ENCODE measurements around the gene CYP2W1.
"Not testable (repeated sequence)": the region's sequence is repeated elsewhere in the genome, so short reads cannot be mapped to it uniquely, and the experiment has no call there.

Gene CYP2W1, protein sequence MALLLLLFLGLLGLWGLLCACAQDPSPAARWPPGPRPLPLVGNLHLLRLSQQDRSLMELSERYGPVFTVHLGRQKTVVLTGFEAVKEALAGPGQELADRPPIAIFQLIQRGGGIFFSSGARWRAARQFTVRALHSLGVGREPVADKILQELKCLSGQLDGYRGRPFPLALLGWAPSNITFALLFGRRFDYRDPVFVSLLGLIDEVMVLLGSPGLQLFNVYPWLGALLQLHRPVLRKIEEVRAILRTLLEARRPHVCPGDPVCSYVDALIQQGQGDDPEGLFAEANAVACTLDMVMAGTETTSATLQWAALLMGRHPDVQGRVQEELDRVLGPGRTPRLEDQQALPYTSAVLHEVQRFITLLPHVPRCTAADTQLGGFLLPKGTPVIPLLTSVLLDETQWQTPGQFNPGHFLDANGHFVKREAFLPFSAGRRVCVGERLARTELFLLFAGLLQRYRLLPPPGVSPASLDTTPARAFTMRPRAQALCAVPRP

DNA sequence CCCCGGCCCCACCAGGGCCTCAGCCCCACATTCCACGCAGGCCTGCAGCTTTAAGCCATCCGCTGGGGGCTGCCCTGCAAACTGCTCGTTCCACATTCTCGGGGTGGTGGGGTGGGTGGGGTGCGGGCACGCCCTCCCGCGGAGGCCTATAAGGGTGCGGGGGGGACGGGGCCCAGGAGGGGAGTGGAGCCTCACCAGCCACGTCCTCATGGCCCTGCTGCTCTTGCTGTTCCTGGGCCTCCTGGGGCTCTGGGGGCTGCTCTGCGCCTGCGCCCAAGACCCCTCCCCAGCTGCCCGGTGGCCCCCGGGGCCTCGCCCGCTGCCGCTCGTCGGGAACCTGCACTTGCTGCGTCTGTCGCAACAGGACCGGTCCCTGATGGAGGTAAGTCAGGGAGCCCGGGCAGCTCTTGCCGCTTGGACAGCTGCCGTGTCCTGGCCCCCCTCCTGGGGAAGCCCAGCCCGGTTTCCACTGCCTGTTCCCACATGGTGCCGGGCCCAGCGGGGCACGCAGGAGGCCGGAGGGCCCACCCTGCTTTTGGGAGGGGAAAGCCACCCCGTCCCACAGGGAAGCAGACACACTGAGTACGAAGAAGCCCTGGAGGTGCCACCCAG lies at the start of gene CYP2W1:
Gene CYP2W1, plus strand, starts transcription at position 178 of the 612 bp plus-strand sequence. Its CDS starts 31 bp downstream, at position 209.
- DNase-seq (ENCODE audit: low read depth in 4 of 4, low spot score in 1 of 4): no peak

DNA sequence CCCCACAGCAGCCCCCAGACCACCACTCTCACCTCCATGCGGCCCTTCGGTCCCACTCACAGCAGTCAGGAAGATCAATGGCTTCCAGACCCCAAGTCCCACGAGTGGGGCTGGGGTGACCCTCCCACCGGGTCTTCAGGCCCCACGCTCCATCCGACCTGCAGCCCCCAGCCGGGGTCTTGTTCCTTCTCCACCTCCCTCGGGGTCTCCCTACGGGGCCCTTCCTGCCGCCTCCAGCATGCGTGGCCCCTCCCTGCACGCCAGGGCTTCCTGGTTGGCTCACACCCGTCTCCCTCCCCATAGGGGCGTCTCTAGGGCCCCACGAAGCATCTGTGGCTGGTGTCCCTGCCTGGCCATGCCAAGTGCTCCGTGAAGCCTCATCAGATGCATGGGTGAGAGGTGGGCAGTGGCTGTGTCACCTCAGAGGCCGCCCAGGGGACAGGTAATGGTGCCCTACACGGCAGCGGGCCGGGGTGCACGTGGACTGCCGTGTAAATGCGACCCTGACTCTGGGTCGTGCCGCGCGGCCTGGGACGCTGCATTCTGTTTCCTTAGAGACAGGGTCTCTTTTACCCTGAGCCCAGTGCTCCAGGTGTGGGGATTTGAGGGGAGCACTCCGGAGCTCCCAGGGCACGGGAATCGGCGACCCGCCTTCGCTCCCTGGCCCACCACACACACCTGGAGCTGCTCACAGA lies 48.4 kb upstream of the CYP2W1 start:
- DNase-seq (ENCODE audit: low read depth in 4 of 4, low spot score in 1 of 4): no peak

DNA sequence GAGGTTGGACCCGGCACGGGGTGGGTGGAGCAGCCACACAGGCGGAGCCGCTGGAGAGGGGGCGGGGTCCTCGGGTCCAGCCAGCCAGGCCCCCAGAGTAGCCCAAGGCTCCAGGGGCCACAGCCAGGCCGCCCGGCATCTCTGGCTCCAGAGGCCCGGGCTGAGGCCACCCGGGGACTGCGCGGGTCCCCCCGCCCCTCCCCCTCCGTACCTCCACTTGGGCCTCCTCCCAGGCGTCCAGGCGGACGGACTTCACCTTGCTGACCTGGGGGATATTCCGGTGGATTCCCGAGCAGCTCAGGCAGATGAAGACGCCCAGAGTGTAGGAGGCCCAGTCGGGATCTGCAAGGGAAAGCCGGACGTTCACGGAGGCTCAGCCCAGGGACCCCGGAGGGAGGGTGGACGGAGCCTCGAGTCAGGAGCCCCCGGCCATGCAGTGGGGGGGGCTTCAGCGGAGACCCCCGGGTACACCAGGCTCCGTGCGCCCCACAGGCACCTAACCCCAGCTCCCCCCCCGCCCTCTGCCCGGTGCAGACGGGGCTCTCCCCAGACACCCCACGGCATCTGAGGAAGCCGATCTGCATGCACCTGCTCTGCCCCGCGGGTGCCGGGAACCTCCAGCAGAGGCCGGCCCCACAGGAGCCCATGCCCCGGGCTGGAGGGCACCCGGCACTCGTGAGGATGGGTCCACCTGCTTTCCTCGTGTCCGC lies 47.7 kb upstream of the CYP2W1 start:
- DNase-seq (ENCODE audit: low read depth in 4 of 4, low spot score in 1 of 4): no peak

DNA sequence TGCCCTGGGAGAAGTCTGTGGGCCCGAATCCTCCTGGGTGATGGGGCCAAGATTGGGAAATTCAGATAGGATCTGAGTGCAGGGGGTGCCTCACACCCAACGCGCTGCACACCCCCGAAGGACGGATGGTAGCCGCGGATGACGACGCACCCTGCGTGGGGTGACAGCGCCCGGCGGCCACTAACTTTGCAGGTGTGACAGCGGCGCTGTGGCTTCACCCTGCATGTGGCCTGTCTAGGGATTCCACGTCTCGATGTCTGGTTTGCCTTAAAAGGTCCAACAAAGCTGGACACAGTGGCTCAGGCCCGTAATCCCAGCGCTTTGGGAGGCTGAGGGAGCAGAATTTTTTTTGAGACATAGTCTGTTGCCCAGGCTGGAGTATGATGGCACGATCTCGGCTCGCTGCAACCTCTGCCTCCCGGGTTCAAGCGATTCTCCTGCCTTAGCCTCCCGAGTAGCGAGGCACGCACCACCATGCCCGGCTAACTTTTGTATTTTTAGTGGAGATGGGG lies 47.1 kb upstream of the CYP2W1 start:
- DNase-seq (ENCODE audit: low read depth in 4 of 4, low spot score in 1 of 4): no peak

DNA sequence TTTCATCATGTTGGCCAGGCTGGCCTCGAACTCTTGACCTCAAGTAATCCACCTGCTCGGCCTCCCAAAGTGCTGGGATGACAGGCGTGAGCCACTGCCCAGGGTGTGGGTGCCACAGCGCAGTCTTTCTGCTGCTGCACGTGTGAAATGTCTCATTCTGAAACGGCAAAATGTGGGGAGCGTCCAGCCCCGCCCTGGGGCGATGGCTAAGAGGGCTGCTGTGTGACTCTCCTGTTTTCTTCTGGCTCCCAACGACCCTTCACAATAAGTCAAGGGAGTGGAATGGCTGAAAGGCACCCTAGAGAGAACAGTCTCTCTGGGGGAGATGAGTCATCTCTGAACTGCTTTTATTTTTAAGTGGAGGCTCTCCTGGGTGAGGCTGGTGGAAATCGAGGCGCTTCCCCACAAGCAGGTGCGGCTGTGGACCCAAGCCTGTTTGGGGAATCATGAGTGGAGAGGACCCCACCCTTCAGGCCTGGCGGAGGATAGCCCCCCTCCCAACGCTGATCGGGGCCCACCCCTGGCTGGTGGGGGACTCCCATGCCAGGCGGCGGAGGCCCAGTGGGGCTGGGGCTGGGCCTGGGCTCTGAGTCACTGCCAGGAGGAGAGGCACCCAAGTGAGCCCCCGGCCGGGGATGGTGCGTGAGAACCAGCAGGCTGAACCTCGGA lies 46.5 kb upstream of the CYP2W1 start:
- DNase-seq (ENCODE audit: low read depth in 4 of 4, low spot score in 1 of 4): no peak

DNA sequence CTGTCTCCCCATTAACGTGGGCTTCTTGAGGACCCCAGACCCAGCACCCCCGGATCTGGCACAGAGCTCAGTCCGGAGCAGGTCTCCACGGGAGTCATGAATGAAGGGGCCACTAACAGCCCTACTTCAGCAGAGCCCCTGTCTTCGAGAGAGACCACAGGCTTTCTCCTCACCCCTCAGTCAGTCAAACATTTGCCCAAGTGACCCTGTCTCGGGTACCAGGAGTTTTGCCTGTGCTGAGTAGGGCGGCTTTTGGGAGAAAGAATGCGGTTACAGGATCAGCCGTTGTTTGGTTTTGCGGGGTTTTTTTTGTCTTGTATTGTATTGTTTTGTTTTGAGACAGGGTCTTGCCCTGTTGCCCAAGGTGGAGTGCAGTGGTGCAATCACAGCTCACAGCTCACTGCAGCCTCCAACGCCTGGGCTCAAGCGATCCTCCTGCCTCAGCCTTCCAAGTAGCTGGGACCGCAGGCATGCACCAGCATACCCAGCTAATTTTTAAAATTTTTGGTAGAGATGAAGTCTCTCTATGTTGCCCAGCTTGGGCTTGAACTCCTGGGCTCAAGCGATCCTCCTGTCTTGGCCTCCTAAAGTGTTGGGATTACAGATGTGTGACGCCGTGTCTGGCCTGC lies 45.0 kb upstream of the CYP2W1 start:
- no peak for DNase-seq (ENCODE audit: low read depth in 4 of 4, low spot score in 1 of 4)

DNA sequence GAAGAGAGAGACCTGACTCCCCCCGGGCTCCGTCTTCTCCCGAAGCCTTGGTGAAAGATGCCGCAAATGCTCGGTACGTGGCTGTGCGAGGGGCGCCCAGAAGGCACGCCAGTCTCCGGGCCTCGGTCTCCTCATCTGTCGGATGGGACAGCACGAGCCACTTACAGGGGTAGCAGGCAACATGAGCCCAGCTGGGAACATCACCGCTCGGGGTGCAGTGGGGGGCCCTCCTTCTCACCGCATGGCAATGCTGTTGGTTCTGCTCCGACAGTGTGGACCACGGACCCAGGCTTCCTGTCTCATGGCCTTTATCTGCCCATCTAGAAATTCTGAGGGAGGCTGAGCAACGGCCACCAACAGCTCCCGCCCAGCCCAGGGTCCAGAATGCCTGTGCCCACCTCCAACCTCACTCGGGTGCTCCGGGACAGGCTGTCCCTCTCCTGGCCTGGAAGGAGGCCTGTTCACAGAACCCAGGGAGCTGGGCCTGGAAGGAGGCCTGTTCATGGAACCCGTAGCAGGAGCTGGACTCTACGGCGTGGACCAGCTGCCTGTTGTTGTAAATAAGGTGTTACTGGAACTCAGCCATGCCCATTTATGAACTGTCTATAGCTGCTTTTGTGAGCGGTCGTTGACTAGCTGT lies 44.3 kb upstream of the CYP2W1 start:
- no peak for DNase-seq (ENCODE audit: low read depth in 4 of 4, low spot score in 1 of 4)

DNA sequence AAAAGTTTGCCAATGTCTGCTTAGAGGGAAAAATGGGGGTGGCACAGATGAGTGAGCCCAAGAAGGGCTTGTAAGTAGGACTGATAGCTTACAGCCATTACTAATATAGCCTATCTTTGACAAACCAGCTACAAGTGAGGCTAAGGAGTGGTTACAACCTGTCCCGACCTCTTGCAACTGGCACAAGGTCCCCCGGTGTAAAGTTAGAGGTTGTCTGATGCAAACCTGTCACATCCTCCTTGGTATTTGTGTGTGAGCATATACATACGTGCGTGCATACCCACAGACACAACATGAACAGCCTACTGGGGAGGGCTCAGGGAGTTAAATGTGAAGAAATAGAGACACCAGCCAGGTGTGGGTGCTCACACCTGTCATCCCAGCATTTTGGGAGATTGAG lies 43.1 kb upstream of the CYP2W1 start:
- no peak for DNase-seq (ENCODE audit: low read depth in 4 of 4, low spot score in 1 of 4)

DNA sequence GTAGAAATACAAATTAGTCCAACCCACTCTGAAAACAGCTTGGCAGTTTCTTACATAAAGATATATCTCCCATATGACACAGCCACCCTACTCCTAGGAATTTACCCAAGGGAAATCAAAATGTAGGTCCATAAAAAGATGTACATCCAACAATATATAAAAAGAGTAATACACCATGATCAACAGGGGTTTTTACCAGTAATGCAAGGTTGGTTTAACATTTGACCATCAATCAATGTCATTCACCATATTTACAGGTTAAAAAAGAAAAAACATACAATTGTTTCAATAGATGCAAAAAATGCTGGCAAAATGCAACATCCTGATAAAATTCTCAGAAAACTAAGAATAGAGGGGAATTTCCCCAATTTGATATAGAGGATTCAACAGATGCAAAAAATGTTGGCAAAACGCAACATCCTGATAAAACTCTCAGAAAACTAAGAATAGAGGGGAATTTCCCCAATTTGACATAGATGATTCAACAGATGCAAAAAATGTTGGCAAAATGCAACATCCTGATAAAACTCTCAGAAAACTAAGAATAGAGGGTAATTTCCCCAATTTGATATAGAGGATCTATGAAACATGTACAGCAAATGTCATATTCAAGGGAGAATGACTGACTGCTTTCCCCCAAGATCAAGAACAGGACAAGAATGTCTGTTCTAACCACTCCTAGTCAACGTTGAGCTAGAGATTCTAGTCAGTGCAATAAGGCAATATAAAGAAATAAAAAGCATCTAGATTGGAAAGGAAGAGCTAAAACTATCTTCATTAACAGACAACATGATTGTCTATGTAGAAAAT lies 42.2 kb upstream of the CYP2W1 start:
- no peak for DNase-seq (ENCODE audit: low read depth in 4 of 4, low spot score in 1 of 4)

DNA sequence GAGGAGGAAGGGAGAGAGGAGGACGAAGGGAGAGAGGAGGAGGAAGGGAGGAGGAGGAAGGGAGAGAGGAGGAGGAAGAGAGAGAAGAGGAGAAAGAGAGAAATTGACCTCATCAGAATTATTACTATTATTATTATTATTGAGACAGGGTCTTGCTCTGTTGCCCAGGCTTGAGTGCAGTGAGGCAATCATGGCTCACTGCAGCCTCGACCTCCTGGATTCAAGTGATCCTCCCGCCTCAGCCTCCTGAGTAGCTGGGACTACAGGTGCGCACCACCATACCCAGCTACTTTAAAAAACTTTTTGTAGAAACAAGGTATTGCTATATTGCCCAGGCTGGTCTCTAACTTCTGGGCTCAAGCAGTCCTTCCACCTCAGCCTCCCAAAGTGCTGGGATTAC lies 39.2 kb upstream of the CYP2W1 start:
- not testable (repeated sequence) for DNase-seq (ENCODE audit: low read depth in 4 of 4, low spot score in 1 of 4)

DNA sequence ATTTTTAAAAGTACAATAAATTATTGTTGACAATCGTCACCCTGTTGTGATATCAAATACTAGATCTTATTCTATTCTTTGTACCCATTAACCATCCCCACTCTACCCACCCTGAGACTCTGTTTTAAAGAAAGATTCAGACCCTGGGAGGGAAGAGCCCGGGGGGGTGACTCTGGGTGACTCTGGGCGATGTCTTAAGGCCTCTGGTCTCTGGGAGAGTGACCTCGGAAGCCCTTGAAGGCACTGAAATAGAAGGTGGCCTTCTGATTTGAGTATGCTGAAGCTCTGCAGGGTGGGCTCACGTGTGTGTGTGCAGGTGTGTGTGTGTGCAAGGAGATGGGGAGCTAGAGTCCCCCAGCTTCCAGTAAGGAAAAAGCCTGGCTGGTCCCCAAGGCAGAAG lies 38.2 kb upstream of the CYP2W1 start:
- no peak for DNase-seq (ENCODE audit: low read depth in 4 of 4, low spot score in 1 of 4)

DNA sequence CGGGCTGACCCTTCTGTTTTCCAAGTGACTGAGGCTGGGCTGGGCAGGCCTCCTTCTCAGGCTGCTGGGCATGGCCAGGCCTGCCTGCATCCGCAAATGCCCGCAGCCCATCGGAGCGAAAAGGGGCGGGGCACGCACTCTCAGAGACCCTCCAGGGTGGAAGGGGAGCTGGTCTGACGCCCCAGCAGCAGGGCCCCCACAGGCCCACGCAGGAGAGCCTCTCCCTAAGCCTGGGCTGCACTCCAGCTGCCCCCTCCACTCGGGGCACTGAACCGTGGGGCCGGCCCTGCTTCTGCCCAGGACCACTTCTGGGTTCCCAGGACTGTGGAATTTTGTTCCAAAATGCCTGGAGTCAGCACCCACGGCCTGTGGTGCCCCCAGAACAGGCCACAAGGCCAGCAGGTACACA lies 37.8 kb upstream of the CYP2W1 start:
- no peak for DNase-seq (ENCODE audit: low read depth in 4 of 4, low spot score in 1 of 4)

DNA sequence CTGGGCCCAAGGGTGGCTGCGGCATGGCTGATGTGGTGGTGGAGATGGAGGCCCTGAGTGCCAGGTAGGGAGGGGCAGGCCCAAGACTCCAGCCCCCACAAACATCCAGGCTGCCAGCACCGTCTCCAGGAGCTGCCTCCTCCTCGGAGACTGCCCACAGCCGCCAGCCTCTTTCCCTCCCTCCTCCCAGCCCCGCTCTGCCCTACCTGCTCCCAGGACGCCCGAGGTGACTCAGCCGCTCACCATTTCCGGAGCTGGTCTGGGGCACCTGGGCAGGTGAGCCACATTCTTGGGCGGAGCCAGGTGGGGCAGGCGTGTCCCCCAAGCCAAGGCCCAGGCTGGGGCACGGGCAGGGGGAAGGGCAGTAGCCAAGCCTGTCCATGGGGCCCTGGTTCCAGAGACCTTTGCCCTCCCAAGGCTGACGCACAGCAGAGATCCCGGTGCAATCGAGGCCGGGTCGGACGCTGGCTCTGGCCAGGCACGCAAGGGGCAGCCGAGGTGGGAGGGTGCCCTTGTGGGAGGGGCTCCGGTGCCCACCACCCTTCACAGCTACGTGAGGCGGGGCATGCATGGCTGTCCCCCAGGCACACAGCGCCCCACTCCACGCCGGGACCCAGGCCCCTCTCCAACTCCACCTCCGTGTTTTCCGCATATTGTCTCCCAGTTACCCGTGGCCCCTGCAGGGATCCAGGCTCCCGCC lies 37.3 kb upstream of the CYP2W1 start:
- no peak for DNase-seq (ENCODE audit: low read depth in 4 of 4, low spot score in 1 of 4)

DNA sequence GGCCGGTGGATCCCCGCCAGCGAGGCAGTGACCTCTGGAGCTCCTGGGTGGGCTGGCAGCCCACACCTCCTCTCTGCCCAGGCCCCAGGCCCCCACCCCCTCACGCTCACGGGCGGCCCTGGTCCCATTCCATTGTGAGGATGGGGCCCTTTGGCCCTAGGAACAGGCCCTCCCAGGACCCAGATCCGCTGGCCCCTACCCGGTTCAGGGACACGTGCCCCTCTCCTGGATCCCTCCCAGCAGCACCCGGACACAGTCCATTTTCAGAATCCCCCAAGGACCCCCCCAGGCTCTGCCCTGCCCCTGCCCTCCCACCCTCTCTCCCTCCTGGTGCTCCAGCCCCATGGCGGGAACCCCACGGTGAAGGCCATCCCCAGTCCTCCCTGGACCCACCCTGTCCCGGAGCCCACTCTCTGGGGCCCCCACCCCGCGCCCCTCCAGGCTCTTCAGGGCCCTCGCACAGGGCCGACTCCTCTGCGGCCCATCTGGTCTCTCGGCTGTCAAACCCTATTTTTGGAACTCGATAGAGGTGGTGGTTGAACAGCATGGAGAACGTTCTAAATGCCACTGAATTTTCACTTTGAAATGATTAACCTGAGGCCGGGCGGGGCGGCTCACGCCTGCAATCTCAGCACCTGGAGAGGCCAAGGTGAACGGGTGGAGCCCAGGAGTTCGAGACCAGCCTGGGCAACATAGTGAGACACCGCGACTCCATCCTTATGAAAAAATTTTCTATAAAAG lies 36.6 kb upstream of the CYP2W1 start:
- DNase-seq (ENCODE audit: low read depth in 4 of 4, low spot score in 1 of 4): no peak

DNA sequence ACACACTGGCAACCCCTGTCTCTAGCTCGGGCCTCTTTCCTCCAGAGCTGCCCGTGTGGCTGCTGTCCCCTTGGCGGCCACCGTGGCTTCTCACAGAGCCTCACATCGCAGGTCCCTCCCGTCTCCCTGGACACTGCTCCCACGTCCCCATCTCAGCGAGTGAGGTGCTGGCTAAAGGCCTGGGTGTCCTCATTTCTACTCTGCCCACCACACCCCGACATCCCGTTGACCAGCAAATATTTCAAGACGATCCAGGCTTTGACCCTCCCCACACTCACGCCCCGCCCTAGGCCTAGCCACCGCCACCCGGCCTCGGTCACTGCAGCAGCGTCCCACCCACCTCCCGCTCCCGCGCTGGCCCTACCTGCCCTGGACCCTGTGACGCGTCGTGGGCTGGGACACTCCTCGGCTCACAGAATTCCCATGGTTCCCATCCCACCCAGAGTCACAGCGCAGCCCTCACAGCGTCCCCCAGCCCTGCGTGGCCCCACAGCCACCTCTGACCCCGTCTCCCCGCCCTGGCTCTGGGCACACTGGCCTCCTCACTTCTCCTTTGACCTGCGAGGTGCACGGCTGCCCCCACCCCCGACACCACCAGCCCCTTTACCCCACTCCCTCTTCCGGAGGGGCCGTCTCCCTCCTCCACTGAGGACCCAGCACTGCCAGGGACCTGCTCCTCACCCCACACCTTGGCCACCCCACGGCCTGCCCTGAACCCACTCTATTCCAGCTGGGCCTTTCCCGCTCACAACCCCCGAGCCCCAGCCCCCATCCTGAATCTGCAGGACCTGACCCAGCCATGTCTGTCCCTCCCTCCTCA lies 35.4 kb upstream of the CYP2W1 start:
- DNase-seq (ENCODE audit: low read depth in 4 of 4, low spot score in 1 of 4): no peak

DNA sequence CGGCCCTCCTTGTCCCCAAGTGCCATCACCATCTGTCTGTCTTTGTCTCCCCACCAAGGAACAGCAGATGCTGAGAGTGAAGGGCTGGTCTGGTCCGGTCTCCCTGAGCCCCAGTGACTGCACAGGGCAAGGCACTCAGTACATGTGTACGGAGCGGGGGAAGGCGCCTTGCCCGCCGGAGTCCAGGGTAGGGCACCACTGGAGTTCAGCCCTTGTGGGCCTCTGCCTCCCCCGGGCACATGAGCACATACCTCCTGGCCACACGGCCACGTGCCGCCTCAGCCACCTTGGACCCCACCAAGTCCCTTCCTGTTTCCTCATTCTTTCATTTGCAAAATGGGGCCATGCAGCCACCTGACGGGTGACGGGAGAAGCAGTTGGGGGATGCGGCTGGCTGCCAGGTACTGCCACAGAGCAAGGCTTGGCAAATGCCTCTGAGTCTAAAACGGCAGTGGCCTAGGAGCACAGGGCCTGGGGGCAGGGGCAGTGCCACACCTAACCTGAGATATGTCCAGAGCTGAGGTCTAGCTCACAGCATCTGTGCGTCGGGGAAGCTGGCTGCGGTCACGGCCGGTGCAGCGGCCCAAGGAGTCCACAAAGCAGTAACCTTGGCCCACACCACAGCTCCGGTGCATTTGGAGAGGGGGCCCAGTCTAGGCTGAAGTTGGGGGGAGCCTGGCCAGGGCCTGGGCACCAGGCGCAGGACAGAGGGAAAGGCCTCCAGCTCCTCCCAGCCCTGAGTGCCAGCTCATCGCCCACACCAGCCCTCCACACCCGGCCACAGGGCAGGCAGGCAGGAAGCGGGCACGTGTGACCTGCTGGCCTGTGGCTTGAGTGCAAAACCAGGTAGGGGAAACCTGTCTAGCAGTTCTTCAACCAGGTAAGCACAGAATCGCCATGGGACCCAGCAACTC lies 33.7 kb upstream of the CYP2W1 start:
- no peak for DNase-seq (ENCODE audit: low read depth in 4 of 4, low spot score in 1 of 4)

Measured in stimulated activated CD4-positive, alpha-beta T cell treated with anti-CD3 and anti-CD28 coated beads, Interleukin-1b, Interleukin-23, amount 100 ng/mL, for 24 hours (primary cell).